Smooth muscle cell (in vitro differentiated cells): ENCODE results near the gene ZNF469. TPM values are rescaled to one million over a fixed set of nuclear protein-coding genes. Genes with fewer than 3 reads are reported as not detected.

Experiments
- DNase-seq: peaks from one replicate; lab custom pipeline; 2025; ENCODE audit not compliant: unreplicated experiment; lab: John Stamatoyannopoulos, UW
- H2AFZ ChIP-seq: fragments of 200-600 bp; sonication (generic); 2 replicates; pipeline ENCODE4 v1.6.0; 2016; ENCODE audit warnings: antibody characterized with exemption, low read depth, mild to moderate bottlenecking
- H3F3A ChIP-seq: fragments of 200-600 bp; sonication (generic); 2 replicates; pipeline ENCODE4 v1.6.0; 2017; ENCODE audit warnings: antibody characterized with exemption, low read depth
- H3K27ac ChIP-seq: fragments of 200-600 bp; sonication (generic); 2 replicates; pipeline ENCODE4 v1.5.1; 2016; ENCODE audit warnings: low read depth, mild to moderate bottlenecking
- H3K27me3 ChIP-seq: fragments of 200-600 bp; sonication (generic); 2 replicates; pipeline ENCODE4 v1.6.1; 2016; ENCODE audit warnings: low read depth, mild to moderate bottlenecking
- H3K36me3 ChIP-seq: fragments of 200-600 bp; sonication (generic); 2 replicates; pipeline ENCODE4 v1.5.1; 2016; ENCODE audit warnings: low read depth
- H3K4me1 ChIP-seq: fragments of 200-600 bp; sonication (generic); 2 replicates; pipeline ENCODE4 v1.5.1; 2016; ENCODE audit warnings: low read depth
- H3K4me2 ChIP-seq: fragments of 200-600 bp; sonication (generic); 2 replicates; pipeline ENCODE4 v1.6.0; 2016; ENCODE audit warnings: mild to moderate bottlenecking
- H3K4me3 ChIP-seq: fragments of 200-600 bp; sonication (generic); 2 replicates; pipeline ENCODE4 v1.5.1; 2016; ENCODE audit warnings: mild to moderate bottlenecking
- H3K79me2 ChIP-seq: fragments of 200-600 bp; sonication (generic); 2 replicates; pipeline ENCODE4 v1.6.0; 2016; ENCODE audit warnings: low read depth, mild to moderate bottlenecking
- H3K9ac ChIP-seq: fragments of 200-600 bp; sonication (generic); 2 replicates; pipeline ENCODE4 v1.6.0; 2016; ENCODE audit warnings: low read depth
- H3K9me3 ChIP-seq: fragments of 200-600 bp; sonication (generic); replicated peaks from 2 replicates; pipeline ENCODE4 v1.5.1; 2016; ENCODE audit warnings: low read depth
- H4K20me1 ChIP-seq: fragments of 200-600 bp; sonication (generic); 2 replicates; pipeline ENCODE4 v1.6.0; 2016; ENCODE audit warnings: low read depth
- CTCF ChIP-seq: fragments of 200-600 bp; sonication (generic); IDR thresholded peaks from 2 replicates; pipeline ENCODE4 v1.5.1; 2017; ENCODE audit warnings: borderline replicate concordance, mild to moderate bottlenecking, antibody characterized with exemption; ENCODE audit not compliant: insufficient read depth, poor library complexity, severe bottlenecking
- WGBS: methylation state at CpG from one replicate; pipeline ENCODE4 v1.1.7; 2016; ENCODE audit warnings: low lambda C conversion rate; 5-methylcytosine and 5-hydroxymethylcytosine counted together
- polyA plus RNA-seq: library from polyadenylated mRNA; unstranded; fragments of >200 nt; fragmentation: Nextera tagmentation; extraction: Ambion mirVana; gene quantifications from 2 replicates; pipeline ENCODE4 v1.2.1, GENCODE V29; 2016
- total RNA-seq: library from RNA; depleted of rRNA; stranded (reverse); fragments of >200 nt; gene quantifications from 2 replicates; pipeline ENCODE4 v1.2.3, GENCODE V29; 2014

ZNF469 gene
- total and polyA plus RNA-seq, 2 experiments from 2014 or later, result 5.0 to 6.2 TPM

- Histone ChIP-seq H4K20me1 (no peaks in the 10 kb centered on the region), H3K9ac (no peak overlapping the region), H3K27me3 (no peaks in the 10 kb centered on the region), H3K9me3 (no peaks in the 10 kb centered on the region), H2AFZ (no peak overlapping the region), H3K79me2 (no peaks in the 10 kb centered on the region), H3K27ac (no peak overlapping the region), H3K4me1 (no peaks in the 10 kb centered on the region), H3K4me2 (no peak overlapping the region), H3K36me3 (no peaks in the 10 kb centered on the region), H3F3A (no peaks in the 10 kb centered on the region), H3K4me3 (no peak overlapping the region)
- no peak for DNase-seq
- TF ChIP-seq CTCF, result no peak
- WGBS, result 78% methylated on average over 16 of the region's 20 CpGs
These were observed 42.6 kb upstream of the ZNF469 start for GRCh38 chr16:88339930-88340754.

- H3K4me2 ChIP-seq, result no peak overlapping the region
- H4K20me1 ChIP-seq, result no peaks in the 10 kb centered on the region
- H3K36me3 ChIP-seq, result no peaks in the 10 kb centered on the region
- H3K9me3 ChIP-seq, result no peaks in the 10 kb centered on the region
- no peak for DNase-seq
- TF ChIP-seq CTCF, result no peak
- H2AFZ ChIP-seq, result no peak overlapping the region
- no peaks in the 10 kb centered on the region for H3F3A ChIP-seq
- H3K27me3 ChIP-seq, result no peaks in the 10 kb centered on the region
- no peaks in the 10 kb centered on the region for H3K4me1 ChIP-seq
- H3K79me2 ChIP-seq, result no peaks in the 10 kb centered on the region
- no peak overlapping the region for H3K4me3 ChIP-seq
- WGBS, result 82% methylated on average over 6 of the region's 11 CpGs
- no peak overlapping the region for H3K27ac ChIP-seq
- H3K9ac ChIP-seq, result no peak overlapping the region
These were observed 42.0 kb upstream of the ZNF469 start for GRCh38 chr16:88340755-88341150.

GRCh38 chr16:88341551-88342290 lies 41.0 kb upstream of the ZNF469 start:
- no peak for TF ChIP-seq CTCF
- Histone ChIP-seq H3F3A (no peaks in the 10 kb centered on the region), H3K4me1 (no peaks in the 10 kb centered on the region), H3K4me3 (no peak overlapping the region), H3K36me3 (no peaks in the 10 kb centered on the region), H4K20me1 (no peaks in the 10 kb centered on the region), H3K27me3 (no peaks in the 10 kb centered on the region), H3K9ac (no peak overlapping the region), H3K4me2 (no peak overlapping the region), H2AFZ (no peak overlapping the region), H3K27ac (no peak overlapping the region), H3K79me2 (no peaks in the 10 kb centered on the region), H3K9me3 (no peaks in the 10 kb centered on the region)
- WGBS, result 95% methylated on average over 21 of the region's 24 CpGs
- no peak for DNase-seq
